ENCODE data around the gene GCHFR.

The GCHFR gene

GRCh38 chr15:40747685-40748631 is 15.9 kb upstream of the GCHFR start:
- H3K4me3 ChIP-seq (ENCODE audit: low read length): no peak overlapping the region
- H3K4me2 ChIP-seq (ENCODE audit: low read length): no peak overlapping the region
- no peaks in the 10 kb centered on the region for H3K9me3 ChIP-seq (ENCODE audit: control insufficient read depth, insufficient read depth, low read length)
- TF ChIP-seq CTCF (IDR thresholded peaks at IDR 0.05; ENCODE audit: low read depth, low read length, poor library complexity, severe bottlenecking) (no peak), EZH2phosphoT487 (IDR thresholded peaks at IDR 0.05; ENCODE audit: borderline replicate concordance, low read length) (no peak)
- H3K79me2 ChIP-seq (ENCODE audit: control insufficient read depth, low read length): peaks cover 37% of the 10 kb centered on the region
- no peaks in the 10 kb centered on the region for H4K20me1 ChIP-seq (ENCODE audit: control insufficient read depth, insufficient read depth, low read depth, low read length)
- no peaks in the 10 kb centered on the region for H3K9me2 ChIP-seq (replicated peaks; ENCODE audit: control insufficient read depth, low read length)
- H3K27me3 ChIP-seq (ENCODE audit: control insufficient read depth, low read length): no peaks in the 10 kb centered on the region
- no peak overlapping the region for H3K27ac ChIP-seq (ENCODE audit: low read depth, low read length)
- H3K4me1 ChIP-seq (ENCODE audit: control insufficient read depth, low read length): peaks cover 8% of the 10 kb centered on the region
- peaks cover 3% of the 10 kb centered on the region; the same call in 1 of the 2 replicates for H3F3A ChIP-seq (ENCODE audit: control insufficient read depth, insufficient read depth)
- peaks cover 83% of the 10 kb centered on the region for H3K36me3 ChIP-seq (ENCODE audit: control insufficient read depth, low read length)

GRCh38 chr15:40749151-40749630 is 14.7 kb upstream of the GCHFR start:
- H3K9me2 ChIP-seq (replicated peaks; ENCODE audit: control insufficient read depth, low read length): no peaks in the 10 kb centered on the region
- H3F3A ChIP-seq (ENCODE audit: control insufficient read depth, insufficient read depth): peaks cover 3% of the 10 kb centered on the region; the same call in 1 of the 2 replicates
- no peak for TF ChIP-seq EZH2phosphoT487 (IDR thresholded peaks at IDR 0.05; ENCODE audit: borderline replicate concordance, low read length)
- TF ChIP-seq CTCF (IDR thresholded peaks at IDR 0.05; ENCODE audit: low read depth, low read length, poor library complexity, severe bottlenecking): no peak
- no peak overlapping the region for H3K27ac ChIP-seq (ENCODE audit: low read depth, low read length)
- H3K4me2 ChIP-seq (ENCODE audit: low read length): no peak overlapping the region
- peaks cover 49% of the 10 kb centered on the region for H3K79me2 ChIP-seq (ENCODE audit: control insufficient read depth, low read length)
- no peaks in the 10 kb centered on the region for H4K20me1 ChIP-seq (ENCODE audit: control insufficient read depth, insufficient read depth, low read depth, low read length)
- H3K4me3 ChIP-seq (ENCODE audit: low read length): no peak overlapping the region
- no peaks in the 10 kb centered on the region for H3K9me3 ChIP-seq (ENCODE audit: control insufficient read depth, insufficient read depth, low read length)
- H3K4me1 ChIP-seq (ENCODE audit: control insufficient read depth, low read length): peaks cover 21% of the 10 kb centered on the region
- H3K27me3 ChIP-seq (ENCODE audit: control insufficient read depth, low read length): no peaks in the 10 kb centered on the region
- H3K36me3 ChIP-seq (ENCODE audit: control insufficient read depth, low read length): peaks cover 80% of the 10 kb centered on the region

DNA sequence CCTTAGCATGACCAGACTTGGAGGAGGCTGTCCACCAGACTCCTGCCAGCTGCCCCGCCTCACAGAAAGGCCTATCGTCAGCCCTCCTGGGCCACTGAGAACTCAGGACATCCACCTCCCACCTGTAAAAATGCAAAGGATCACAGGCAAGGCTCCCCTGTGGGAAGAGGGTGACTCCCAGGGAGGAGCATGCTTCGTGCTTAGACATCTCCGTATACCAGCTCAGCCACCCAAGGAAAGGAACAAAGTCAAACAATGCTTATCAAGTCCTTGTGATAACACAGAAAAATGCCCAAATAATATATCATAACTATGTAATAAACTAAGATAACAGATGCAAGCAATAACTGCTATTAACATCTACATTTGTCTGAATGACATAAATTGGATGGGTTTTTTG is 13.0 kb upstream of the GCHFR start:
- Histone ChIP-seq H3K9me3 (ENCODE audit: control insufficient read depth, insufficient read depth, low read length) (no peaks in the 10 kb centered on the region), H3K9me2 (replicated peaks; ENCODE audit: control insufficient read depth, low read length) (no peaks in the 10 kb centered on the region), H4K20me1 (ENCODE audit: control insufficient read depth, insufficient read depth, low read depth, low read length) (no peaks in the 10 kb centered on the region), H3K4me1 (ENCODE audit: control insufficient read depth, low read length) (peaks cover 29% of the 10 kb centered on the region), H3K27ac (ENCODE audit: low read depth, low read length) (no peak overlapping the region), H3K27me3 (ENCODE audit: control insufficient read depth, low read length) (no peaks in the 10 kb centered on the region), H3K4me2 (ENCODE audit: low read length) (no peak overlapping the region), H3K36me3 (ENCODE audit: control insufficient read depth, low read length) (peaks cover 71% of the 10 kb centered on the region), H3F3A (ENCODE audit: control insufficient read depth, insufficient read depth) (peaks cover 3% of the 10 kb centered on the region; the same call in 1 of the 2 replicates), H3K79me2 (ENCODE audit: control insufficient read depth, low read length) (peaks cover 54% of the 10 kb centered on the region), H3K4me3 (ENCODE audit: low read length) (no peak overlapping the region)
- TF ChIP-seq EZH2phosphoT487 (IDR thresholded peaks at IDR 0.05; ENCODE audit: borderline replicate concordance, low read length): no peak

DNA sequence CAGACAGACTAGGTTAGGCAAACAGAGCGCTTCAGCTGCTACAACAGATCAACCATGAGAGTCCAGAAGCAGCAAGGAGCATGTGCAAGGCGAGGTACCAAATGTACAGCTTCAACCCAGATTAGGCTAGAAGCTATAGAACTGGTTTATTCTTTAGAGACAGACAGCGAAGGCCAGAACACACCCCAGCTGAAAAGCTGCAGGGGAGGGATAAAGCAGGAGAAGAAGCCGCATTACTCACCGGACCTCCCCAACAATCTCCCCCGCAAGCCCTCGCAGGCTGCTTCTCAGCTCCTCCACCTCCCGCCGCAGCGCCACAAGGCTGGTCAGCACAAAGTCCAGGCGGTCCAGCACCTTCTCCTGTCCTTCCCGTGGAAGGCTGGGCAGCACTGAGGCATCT is 12.1 kb upstream of the GCHFR start:
- TF ChIP-seq CTCF (IDR thresholded peaks at IDR 0.05; ENCODE audit: low read depth, low read length, poor library complexity, severe bottlenecking): no peak
- no peak for TF ChIP-seq EZH2phosphoT487 (IDR thresholded peaks at IDR 0.05; ENCODE audit: borderline replicate concordance, low read length)
- peaks cover 54% of the 10 kb centered on the region for H3K79me2 ChIP-seq (ENCODE audit: control insufficient read depth, low read length)
- no peaks in the 10 kb centered on the region for H3K27me3 ChIP-seq (ENCODE audit: control insufficient read depth, low read length)
- no peak overlapping the region for H3K27ac ChIP-seq (ENCODE audit: low read depth, low read length)
- peaks cover 67% of the 10 kb centered on the region for H3K36me3 ChIP-seq (ENCODE audit: control insufficient read depth, low read length)
- H3K4me3 ChIP-seq (ENCODE audit: low read length): no peak overlapping the region
- H3K9me3 ChIP-seq (ENCODE audit: control insufficient read depth, insufficient read depth, low read length): no peaks in the 10 kb centered on the region
- H4K20me1 ChIP-seq (ENCODE audit: control insufficient read depth, insufficient read depth, low read depth, low read length): no peaks in the 10 kb centered on the region
- H3K4me1 ChIP-seq (ENCODE audit: control insufficient read depth, low read length): peaks cover 37% of the 10 kb centered on the region
- no peak overlapping the region; the same call in 1 of the 2 replicates for H3K4me2 ChIP-seq (ENCODE audit: low read length)
- H3K9me2 ChIP-seq (replicated peaks; ENCODE audit: control insufficient read depth, low read length): no peaks in the 10 kb centered on the region
- H3F3A ChIP-seq (ENCODE audit: control insufficient read depth, insufficient read depth): peaks cover 3% of the 10 kb centered on the region; the same call in 1 of the 2 replicates
